HG02763 (cell line): Measurements from ENCODE around the gene GRIK1.

ENCODE experiments used
- ATAC-seq: cut with Tn5 transposase; IDR thresholded peaks from one replicate; pipeline ENCODE4 v1.9.1; 2021; ENCODE audit warnings: mild to moderate bottlenecking, moderate library complexity; ENCODE audit not compliant: unreplicated experiment

The GRIK1 gene

DNA sequence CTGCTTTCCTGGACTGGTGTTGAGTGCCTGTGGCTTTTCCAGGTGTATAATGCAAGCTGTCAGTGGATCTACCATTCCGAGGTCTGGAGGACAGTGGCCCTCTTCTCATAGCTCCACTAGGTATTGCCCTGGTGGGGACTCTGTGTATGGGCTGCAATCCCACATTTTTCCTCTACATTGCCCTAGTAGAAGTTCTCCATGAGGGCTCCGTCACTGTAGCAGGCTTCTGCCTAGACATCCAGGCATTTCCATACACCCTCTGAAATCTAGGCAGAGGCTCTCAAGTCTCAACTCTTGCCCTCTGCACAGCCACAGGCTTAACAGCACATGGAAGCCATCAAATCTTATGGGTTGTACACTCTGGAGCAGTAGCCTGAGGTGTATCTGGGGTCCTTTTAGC lies 107.6 kb downstream of the GRIK1 start:
- ATAC-seq: no peak

DNA sequence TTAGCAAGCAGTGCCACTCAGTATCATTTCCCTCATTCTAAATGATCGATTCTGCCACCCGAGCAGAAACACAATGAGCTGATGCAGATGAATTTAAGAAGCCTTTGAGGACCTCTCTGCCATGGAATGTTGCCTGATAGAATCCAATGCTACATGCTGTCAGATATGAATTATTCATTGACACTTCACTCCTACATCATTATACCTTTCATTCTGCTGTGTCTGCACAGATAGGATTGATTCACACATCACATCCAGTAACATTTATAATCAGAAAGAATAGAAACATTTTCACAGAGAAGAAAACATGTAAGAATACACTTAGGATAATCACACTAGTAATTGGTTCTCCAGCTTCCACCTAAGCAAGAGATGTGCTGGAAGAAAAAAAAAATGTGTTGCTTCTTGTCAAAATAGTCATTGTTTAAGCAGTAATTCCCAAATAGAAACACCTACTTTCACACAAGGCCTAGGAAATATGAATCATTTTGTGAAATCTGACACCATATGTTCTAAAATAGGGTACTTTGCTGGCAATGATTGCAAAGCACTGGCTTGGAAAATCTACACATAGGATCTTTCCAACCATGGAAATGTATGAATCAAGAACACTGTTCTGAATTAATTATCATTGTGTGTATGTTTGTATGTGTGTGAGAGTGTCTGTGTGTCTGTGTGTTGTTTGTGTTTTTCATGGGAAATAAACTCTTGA lies 110.1 kb downstream of the GRIK1 start:
- ATAC-seq: no peak

DNA sequence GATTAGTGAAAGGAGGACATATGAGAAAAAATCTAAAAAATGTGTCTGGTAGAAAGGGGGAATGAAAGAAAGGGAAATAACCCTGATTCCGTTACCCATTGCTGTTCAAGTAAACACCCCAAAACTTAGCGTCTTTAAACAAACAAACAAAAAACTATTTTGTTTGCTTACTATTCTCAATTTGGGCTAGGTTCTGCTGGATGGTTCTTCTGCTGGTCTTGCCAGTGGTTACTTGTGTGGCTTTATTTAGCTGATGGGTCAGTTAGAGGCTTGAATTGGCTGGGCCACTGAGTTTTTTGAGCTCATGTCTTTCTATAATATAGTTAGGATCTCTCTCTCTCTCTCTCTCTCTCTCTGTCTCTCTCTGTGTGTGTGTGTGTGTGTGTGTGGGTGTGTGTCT lies 112.1 kb downstream of the GRIK1 start:
- ATAC-seq: no peak

DNA sequence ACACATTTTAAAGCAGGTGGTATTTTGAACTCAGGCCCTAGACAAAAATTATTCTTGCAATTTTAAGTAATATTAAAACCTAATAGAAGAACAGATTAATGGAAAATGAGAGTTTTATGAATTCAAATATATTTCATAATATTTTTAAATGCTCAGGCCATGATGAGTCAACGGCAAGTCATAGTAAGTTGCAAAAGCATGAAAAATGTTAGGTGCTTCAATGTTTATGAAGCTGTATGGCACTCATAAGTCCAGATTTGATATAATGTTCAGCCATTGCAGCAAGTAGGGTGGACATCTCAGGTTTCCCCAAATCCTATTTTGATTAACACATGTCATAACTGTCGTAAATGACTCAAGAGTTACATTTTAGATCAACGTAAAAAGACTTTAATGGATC lies 112.6 kb downstream of the GRIK1 start:
- no peak for ATAC-seq

- no peak for ATAC-seq
These were observed 113.4 kb downstream of the GRIK1 start for GRCh38 chr21:29826386-29826785.

- ATAC-seq: no peak
These were observed 113.9 kb downstream of the GRIK1 start for GRCh38 chr21:29825936-29826335.

- ATAC-seq: no peak
These were observed 114.5 kb downstream of the GRIK1 start for GRCh38 chr21:29825345-29825744.

DNA sequence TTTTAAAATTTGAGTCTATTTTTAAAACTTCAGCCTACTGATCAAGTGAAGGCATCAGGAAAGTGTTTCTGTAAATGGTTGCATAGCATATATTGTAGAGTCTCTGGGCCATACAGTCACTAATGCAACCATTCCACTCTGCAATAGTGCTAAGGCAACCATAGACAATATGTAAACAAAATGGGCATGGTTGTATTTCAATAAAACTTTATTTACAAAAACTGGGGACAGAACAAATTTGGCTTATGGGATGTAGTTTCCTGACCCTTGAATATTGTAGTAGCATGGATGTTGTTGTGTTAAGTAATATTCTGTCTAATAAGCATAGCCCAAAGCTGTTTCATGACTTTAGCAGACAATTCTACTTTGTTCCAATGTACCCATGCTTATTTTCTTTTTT lies 117.7 kb downstream of the GRIK1 start:
- ATAC-seq: no peak

DNA sequence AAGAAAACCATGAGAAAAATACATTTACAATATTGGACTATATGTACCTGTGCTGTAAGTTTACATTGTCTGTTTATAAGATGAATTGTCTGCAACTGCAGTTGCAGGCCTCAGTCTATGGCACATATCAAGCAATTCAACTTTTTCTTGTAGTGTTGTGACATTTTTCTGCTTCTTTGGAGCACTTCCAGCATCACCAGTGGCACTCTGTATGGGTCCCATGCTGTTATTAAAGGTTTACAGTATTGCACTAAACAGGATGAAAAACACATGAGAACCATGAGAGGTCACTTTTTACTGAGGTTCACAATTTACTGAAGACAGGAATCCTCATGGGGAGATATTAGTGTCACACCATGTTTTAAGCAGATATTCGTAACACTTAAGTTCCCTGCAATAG lies 118.6 kb downstream of the GRIK1 start:
- ATAC-seq: no peak

- no peak for ATAC-seq
These were observed 120.0 kb downstream of the GRIK1 start for GRCh38 chr21:29819675-29820326.

- no peak for ATAC-seq
These were observed 121.3 kb downstream of the GRIK1 start for GRCh38 chr21:29818383-29818921.

GRCh38 chr21:29817450-29817849 lies 122.3 kb downstream of the GRIK1 start:
- ATAC-seq: no peak

DNA sequence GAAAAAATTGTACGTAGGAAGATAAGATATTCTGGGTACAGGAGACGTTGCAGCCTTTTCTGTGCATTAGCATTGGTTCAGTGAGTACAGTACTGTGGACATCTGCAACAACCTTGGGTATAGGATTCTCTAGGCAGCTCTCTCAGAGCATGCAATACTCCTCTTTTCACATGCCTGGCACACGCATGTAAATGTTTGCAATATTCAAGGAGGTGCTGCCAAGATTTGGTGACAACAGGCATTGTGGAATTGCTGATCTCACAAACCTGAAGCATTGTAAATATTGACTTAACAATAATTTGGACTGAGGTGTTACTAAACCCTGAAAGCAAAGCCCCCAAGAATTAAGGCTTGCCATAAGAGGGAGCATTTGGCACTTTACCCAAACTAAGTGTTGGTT lies 126.8 kb downstream of the GRIK1 start:
- no peak for ATAC-seq

DNA sequence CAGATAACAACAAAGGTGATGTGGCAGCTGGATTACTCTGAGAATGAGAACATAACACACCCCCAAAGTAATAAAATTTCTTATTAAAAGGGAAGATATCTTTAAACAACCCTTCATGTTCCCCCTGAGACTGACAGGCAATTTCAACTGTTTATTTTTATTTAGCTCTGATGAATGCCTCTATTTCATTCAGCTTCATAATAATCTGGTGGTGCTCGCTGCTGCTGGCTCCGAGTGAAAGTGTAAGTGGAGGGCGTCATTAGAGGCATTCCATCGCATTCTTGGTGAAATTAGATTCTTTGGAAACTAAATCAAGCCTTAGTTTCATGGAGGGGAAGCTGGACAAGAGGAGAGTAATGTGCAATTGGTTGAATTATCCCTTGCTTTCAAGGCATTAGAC lies 128.9 kb downstream of the GRIK1 start:
- no peak for ATAC-seq

DNA sequence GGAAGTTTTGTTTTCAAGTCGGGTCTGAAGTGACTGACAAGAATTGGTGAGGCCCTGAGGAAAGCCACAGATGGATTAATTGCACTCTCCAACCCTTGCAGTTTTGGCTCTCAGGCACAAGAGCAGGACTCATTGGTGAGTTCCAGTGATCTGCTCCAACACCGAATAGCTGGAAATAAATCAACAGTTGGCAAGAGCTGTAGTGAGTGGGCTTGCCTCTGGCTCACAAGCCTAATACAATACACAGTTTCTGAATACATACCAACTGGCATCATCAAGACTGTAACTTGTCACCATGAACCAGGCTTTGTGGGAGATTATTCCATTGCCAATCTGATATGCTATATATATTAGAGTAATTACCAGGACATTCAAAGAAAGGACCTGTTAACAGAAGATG lies 131.6 kb downstream of the GRIK1 start:
- ATAC-seq: no peak

- ATAC-seq: no peak
These were observed 134.7 kb downstream of the GRIK1 start for GRCh38 chr21:29805105-29805504.

- no peak for ATAC-seq
These were observed 136.6 kb downstream of the GRIK1 start for GRCh38 chr21:29803191-29803590.

GRCh38 chr21:29801122-29801521 lies 138.7 kb downstream of the GRIK1 start:
- ATAC-seq: no peak

DNA sequence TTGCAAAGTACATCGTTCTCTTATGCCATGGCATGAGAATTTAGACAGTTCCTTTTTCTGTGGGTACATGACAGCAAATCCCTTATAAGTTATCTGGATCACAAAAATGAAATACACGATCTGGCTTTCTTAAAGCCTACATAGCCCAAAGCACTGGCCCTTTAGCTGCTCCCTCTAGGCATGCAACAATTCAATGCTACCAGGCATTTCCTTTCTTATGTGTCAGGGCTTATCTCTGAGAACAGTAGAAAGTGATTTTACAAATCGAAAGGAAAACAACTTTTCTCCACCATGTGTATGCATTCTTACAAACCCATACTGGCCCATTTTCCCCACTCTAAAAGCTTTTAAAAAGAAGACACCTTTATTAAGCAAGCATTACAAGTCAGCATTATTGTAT lies 139.7 kb downstream of the GRIK1 start:
- no peak for ATAC-seq

- ATAC-seq: no peak
These were observed 141.0 kb downstream of the GRIK1 start for GRCh38 chr21:29798840-29799239.

DNA sequence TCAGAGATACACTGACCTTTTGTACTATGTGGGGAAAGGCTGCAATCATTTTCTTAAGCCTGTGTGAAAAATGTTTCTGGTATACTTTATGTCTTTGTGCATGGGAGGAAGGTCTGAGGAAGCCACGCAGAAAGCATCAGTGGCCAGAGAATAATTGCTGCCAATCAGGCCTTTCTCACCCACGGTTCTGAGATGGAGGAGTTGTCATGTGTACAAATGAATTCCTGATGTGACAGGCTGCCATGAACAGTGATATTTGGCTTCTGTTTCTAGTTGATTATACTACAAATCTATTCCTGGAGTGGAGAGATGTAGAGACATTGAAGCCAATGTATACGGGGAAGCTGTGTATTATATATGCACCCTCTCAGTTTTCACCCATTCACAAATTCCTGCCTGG lies 142.6 kb downstream of the GRIK1 start:
- no peak for ATAC-seq

DNA sequence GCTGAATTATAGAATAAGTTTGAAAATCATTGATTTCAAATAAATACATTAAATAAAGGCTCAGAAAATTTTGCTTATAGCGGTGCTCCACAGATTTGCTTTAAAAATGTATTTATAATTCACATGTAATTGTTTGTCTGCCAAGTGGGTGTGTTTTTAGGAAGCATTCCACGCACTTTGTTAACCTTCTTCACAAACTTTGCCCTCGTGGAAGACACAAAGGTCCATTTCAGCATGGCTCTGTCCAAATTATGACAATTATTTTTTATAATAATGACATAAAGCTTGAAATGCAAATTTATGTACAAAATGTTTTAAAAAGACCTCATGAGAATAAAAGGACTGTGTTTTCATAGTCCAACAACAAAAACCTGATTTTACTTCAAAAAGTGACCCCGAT lies 146.1 kb downstream of the GRIK1 start:
- no peak for ATAC-seq

- ATAC-seq: no peak
These were observed 150.4 kb downstream of the GRIK1 start for GRCh38 chr21:29789393-29789792.
